ENCODE results near the gene HS3ST5.
"Not testable (repeated sequence)": the region's sequence is repeated elsewhere in the genome, so short reads cannot be mapped to it uniquely, and the experiment has no call there.

The HS3ST5 gene

DNA sequence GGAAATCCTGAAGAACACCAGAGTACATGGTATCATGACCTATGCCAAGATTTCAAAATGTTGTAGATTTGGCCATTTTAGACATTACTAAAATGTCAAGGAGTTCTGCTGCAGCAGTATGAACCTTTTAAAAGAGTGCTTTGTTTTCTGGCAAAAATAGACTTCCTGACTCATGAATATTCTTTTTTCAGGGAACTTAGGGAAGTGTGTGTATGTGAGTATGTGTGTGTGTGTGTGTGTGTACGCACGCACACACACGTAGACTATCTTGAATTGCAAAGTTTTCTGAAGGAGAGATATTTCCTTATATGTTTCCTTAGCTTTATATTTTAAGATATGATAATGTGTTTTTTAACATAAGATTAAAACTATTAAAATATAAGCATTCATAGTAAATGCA, 161.2 kb downstream of the HS3ST5 start:
- no peak for DNase-seq

DNA sequence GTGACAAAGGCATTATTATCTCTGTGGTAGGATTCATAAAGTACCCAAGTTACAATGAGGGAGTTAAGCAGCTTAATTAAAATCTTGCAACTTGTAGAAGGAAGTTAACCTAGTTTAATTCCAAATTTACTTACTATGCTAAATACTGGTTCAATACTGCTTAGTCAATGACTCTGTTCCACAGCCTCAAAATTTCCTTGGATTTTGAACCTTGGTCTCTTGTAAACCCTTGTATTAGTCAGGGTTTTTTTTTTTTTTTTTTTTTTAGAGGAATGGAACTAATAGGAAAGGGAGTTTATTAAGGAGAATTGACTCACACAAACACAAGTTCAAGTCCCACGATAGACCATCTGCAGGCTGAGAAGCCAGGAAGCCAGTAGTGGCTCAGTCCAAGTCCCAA, 163.4 kb downstream of the HS3ST5 start:
- no peak for DNase-seq

DNA sequence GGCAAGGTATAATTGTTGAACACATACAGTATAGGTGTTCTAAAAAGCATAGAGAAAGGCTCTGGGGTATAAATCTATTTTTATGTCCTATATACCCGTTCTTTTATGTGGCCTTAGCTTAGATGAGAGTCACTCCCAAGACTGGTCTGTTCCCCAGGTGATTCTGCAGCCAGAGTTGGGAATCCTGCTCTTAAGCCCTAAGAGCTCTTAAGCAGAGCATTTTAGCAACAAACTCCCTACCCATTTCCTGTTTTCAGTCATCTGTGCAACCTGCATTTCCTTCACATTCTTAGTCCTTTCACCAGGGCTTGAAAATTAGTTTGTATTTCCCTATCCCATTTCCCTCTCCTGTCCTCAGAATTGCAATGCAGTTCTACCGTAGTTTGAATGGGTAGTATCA, 166.1 kb downstream of the HS3ST5 start:
- no peak for DNase-seq

DNA sequence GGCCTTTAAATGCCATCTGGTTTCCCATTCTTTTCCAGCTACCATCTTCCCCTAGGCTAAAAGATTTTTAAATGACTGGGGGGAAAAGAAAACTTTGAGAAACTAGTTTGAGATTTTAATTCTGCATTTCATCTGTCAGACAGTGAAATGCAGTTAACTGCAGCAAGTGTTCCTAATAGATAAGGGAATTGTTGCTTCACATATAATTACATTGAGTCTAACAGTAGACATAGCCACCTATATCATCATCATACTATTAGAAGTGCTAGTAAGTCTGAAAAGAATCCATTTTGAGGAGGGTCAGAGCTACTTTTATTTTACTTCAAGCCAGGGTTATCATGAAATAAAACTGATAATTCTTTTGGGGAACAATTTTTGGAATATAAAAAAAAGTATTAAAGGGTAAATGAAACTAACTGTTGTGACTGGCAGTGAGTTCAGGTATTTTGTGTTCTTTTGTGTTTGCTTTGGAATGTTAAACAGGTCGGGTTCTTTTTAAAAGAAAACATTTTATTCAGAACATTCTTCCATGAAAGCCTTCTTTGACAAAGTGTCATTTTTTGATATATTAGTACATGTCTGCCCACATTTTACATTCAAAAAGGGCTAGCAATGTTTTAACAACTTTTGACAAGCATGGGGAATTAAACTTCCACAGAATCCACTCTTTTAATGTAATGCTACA, 170.1 kb downstream of the HS3ST5 start:
- DNase-seq: no peak

DNA sequence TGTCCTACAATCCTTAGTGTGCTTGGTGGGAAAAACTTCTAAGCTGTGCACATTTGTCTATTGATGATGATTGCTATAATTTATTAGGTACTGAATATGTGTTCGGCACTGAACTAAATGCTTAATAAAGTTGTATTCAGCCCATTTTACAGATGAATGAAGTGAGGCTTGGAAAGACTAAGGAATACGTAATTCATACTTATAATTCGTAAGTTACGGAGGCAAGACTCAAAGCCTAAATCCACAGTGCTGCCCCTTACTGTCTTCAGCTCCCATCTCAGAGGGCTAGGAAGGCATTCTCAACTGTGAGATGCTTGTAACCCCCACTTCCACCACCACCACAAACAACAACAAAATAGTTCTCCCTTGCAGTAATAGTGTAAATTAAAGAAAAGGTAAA, 171.3 kb downstream of the HS3ST5 start:
- DNase-seq: no peak

DNA sequence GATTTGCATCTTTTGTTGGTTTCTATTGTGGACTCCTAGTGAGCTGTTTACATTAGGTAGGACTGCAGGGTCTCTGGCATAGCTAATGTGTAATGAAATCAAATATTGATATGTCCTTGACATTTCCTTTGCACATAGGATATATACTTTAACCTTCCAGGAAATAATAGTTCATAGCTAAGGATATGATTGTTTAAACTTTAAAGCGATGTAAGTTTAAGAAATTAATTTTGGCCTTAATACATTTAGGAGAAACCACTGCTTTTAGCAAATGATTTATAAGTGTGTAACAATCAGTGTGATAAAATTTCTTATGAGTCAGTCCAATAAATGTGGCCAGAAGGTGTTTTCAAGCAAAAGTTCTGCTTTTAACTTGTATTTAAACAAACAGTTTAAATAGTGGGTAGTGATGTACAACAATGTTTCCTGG, 171.8 kb downstream of the HS3ST5 start:
- DNase-seq: no peak

DNA sequence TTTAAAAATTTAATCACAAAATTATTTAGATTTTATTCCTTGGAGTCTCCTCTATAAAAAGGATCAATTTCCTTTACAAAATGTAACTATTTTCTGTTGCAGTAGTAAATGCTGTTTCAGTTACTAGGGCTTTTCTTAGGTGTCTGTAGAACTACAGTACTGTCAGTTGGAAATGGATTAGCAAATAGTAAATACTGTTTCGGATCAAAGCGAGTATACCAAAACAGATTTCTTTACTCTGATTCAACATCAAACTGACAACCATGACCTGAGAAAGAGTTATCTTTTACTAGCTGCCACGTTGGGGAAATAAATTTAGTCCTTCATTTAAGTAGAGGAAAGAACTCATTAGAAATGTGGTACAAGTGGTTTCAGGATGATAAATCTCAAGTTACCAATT, 172.5 kb downstream of the HS3ST5 start:
- no peak for DNase-seq

DNA sequence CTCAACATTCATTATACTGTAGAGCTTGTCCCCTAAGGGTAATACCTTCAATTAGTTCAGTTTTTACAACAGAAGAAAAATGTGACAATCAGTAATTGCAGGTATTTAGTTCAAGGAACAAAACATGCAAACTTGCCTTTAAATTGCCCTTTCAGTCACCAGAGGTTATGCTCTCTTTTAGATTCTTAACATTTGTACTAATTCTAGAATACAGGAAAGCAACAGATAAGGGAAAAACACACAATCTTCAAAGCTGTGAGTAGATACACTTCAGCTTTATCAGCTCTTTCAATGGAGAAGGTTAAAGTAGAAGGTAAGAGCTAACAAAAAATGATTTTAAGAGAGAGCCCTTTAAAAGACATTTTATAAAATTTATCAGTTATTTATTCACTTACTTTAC, 173.1 kb downstream of the HS3ST5 start:
- no peak for DNase-seq

DNA sequence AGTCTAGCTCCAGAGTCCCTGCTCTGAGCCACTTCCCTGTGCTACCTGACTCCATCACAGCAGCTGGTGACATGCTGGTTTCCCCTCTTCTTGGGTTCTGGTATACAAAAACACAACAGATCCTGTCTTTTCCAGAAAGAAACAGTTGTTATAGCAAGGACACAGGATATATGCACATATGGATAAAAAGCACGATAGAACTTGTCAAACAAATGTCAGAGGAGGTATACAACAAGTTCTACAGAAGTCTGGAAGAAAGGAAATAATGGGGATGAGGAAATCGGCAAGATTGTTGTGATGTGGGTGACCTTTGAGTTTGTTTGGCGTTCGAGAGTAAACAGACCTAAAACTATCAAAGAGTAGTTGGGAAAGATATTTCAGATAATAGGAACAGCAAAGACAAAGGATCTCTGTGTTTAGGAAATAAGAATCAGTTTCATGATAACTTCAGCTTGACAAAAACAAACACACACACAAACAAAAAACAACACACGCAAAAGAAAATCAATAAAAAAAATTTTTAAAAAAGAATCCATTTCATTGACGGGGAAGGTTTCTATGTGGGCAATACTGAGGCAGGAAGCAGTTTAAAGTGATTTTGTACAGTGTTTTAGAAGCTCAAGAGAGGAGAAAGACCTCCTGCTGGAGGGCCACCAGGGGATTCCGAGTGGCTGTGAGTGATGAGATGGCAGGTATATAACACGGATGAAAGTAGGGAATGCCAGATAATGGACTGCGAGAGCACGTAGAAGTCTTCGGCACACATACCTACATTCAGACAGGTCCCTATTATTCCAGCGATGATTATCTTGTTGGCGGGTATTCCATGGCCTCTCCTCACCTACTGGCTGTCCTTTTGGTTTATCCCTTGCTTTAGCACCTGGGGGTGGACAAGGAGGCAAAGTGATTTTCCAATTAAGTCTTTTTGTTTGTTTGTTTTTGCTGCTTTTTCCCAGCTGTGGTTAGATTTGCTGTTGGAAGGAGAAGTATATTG, 174.9 kb downstream of the HS3ST5 start:
- no peak for DNase-seq

DNA sequence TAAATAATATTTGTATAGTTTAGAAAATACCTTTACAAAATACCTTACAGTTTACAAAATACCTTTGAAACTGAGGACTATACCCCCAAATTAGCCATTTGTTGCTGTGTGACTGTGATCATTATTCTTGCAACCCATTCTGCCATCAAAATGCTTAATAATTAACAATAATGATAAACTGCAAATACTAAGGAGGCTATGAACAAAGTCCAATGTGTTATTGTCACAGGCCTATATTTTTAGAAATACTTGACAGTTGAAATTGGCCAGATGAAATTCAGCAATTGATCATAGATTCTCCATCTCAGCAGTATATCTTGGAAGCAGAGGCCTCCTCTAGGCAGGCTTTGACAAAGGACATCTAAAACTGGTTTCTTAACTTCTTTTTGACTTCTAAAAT, 178.6 kb downstream of the HS3ST5 start:
- DNase-seq: no peak

DNA sequence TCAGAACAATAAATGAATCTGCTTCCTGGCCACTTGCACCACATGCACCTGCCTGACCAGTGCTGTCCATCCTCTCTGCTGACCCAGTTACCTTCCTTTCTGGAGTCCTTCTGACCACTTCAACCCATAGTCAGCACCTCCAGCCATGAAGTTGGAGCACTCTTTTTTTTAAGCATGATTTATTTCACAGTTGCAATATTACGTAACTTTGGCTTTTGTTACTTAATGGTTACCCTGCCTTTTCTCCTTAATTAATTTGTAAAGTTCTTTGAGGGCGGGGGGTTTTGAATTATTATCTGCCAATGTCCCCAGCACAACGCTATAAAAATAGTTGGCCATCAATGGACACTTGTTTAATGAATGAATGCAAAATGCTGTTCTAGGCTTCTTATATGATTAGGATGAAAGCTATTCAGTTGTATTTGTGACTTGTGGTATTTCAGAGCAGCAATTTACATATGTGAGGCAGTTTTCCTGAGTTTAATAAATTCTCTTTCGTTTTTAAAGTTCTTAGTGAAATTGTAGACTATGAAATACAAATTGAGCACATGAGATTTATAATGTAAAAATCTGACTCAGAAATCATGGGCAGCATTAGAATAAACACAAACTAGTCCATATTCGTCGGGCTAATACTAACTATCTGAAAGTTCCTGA, 180.0 kb downstream of the HS3ST5 start:
- DNase-seq: no peak

DNA sequence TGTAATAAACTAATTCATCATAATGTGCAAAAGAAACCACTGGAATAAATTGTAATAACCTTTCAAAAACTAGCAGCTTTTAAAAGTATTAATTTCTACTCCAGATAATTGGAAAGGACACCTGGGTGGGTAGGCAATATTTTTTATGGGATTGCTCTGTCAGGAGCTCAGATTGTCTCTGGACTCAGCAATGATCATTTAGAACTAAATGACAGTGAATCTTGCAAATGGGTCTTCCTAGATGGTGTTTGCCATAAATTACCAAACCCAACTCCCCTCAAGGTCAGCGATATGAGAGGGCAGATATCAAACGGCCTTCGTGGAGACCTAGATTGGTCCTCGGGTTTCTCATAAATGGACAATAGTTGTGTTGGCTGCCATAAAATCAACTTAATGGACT, 181.9 kb downstream of the HS3ST5 start:
- no peak for DNase-seq

DNA sequence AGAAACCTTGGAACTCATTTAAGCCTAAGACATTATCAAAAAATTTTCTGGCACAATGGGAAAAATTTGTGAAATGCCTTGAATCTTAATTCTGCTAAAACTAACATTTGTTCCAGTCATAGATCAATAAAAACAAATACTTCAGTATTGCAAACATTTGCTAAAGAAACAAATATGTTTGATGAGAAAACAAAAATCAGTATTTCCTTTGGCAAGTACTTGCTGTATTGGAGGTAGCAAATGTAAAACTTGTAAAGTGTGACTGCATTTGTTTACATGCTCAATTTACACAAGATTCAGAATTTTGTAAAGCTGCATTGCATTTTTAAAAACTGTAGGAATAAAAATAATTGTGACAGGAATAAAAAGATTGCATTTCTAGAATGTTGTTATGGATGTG, 183.1 kb downstream of the HS3ST5 start:
- no peak for DNase-seq

DNA sequence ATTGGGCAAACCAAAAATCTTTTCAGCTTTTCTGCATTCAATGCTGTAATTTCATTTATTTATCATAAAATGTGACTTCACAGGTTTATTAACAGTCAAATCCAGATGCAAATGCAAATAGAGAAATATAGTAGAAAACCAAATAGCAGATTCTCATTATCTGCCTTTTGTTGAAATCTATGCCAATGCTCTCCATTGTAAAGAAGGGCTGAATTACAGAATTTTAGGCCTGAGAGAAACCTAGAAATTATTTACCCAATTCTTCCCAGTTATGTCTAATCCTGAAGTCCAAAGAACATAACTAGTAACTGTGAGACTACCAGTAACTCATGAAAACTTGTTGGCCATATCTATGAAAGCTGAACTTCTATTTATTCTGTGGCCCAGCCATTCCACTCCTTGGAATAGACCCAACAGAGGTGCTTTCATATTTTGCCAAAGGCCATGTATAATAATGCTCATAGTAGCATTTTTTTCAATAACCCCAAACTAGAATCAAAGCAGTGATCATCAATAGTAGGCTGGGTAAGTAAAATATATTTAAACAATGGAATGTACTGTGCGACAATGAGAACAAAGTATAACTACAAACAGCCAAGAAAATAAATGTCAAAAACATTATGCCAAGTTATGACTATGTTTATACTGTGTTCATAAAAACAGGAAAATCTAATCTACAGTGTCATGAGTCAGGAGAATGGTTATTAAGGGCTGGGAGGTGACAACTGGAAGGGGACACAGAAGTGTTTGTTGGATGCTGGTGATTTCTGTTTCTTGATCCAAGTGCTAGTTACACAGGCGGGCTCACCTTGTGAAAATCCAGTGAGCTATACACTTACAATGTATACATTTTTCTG, 183.8 kb downstream of the HS3ST5 start:
- no peak for DNase-seq

DNA sequence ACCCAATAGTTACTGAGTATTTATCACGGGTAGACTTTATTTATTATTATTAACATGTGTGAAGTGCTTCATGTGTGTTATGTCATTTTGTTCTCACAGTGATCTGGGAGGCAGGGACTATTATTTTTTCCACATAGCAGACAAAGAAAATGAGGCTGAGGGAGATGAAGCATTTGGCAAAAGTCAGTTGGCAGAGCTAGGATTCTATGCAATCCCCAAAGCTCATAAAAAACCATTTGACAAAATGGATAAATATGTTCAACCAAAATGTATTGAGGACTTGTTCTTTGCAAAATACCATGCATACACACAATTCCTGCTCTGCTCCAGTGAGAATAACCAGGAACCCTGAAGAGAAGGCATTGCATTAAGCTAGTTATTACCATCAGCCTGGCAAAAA, 184.4 kb downstream of the HS3ST5 start:
- DNase-seq: no peak

DNA sequence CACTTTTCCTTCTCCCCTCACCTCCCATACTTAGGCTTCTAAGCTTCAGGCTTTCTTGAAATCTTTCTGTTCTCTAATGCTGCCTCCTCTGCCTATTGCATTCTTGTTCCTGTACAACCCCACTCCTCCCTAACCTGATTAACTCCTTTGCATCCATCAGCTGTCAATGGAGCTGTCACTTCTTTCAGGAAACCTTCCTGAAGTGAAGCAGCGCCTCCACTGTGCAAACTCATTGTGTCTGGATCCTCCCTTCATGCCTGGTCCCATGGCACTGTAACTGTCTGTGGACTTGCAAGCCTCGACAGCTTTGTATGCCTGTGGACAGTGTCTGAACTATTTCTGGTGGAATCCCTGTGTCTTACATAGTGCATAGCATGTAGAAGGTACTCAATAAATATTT, 185.0 kb downstream of the HS3ST5 start:
- DNase-seq: no peak

DNA sequence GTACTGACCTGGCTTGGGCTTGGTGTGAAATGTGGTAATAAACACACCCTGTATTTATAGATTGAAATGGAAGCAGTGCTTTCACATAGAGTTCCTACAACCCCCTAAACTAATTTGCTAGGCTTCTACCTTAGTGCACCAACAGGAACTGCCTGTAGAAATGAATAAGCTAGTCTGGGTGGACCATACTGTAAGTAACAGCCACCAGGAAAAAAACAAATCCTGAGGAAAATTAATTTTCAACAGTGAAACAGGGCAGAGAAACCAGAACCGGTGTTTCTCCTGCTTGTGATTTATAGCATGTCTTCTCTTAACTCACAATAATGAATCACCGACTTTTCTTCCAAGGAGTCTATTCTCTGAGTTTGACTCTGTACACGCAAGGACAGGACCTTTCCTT, 187.1 kb downstream of the HS3ST5 start:
- no peak for DNase-seq

DNA sequence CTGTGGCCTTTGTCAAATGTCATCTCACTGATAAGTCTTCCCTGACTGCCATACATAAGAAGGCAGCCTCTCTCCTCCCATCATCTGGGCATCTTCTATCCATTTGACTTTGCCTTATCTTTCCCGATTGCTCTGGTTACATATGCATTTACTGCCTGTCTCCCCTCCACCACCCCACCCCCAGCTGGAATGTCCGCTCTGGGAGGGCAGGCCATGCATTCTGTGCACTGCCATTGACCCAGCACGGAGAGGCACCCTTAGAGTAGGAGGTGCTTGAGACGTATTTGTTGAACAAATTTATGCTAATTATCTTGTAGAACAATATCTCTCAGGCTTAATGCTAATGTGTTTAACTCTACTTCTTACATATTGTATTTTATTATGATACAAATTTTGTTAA, 188.0 kb downstream of the HS3ST5 start:
- DNase-seq: no peak

DNA sequence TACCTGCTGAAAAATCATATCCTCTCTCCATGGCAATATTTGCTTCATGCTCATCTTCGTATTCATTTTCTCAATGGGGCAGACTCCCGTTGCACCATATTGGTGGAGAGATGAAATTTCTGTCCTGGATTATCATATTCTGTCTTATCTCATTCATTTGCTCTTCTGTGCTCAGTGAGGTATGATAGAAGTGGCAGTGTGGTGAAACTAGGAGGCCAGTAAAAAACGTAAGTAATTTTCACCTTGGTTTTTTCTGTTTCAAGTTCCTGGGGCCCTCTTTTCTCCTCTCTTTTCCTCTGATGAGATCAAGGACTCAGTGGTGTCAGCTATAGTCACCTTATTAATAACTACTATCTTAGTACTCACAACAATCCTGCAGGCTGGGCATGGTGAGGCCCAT, 189.4 kb downstream of the HS3ST5 start:
- no peak for DNase-seq

DNA sequence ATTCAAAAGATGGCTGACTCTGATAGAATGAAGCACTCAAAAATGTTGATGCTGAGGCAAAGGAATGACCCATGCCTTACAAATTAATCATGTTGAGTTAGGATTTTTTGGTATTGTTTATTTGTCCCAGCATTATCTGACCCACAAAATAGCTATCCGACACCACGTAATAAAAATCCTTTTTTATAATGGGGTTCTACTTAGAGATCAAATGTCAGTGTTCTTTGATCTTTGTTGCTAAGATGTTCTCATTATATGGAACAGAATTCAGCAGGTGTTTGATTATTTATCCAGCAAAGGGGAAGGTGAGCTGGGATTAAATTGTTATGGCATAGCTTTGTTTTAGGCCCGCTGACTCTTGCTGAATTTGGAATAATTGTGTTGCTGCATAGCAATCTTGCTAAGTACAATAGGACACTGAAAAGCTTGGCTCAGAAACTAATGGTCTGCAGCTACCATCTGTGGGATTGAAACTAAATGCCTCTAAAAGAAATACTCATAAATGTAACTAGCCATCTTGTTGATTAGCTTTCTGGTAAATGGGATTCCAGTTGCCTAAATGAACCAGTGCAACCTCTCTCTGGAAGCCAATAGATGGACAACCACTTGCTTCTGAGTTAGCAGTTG, 191.6 kb downstream of the HS3ST5 start:
- DNase-seq: no peak

DNA sequence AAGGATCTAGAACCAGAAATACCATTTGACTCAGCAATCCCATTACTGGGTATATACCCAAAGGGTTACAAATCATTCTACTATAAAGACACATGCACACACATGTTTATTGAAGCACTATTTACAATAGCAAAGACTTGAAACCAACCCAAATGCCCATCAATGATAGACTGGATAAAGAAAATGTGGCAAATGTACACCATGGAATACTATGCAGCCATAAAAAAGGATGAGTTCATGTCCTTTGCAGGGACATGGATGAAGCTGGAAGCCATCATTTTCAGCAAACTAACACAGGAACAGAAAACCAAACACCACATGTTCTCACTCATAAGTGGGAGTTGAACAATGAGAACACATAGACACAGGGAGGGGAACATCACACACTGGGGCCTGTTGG, 193.6 kb downstream of the HS3ST5 start:
- DNase-seq: not testable (repeated sequence)

Data from SW 1271 (cell line).